ENCODE measurements around the gene ADH1C.
"Not testable (repeated sequence)": the region's sequence is repeated elsewhere in the genome, so short reads cannot be mapped to it uniquely, and the experiment has no call there.

The ADH1C gene

DNA sequence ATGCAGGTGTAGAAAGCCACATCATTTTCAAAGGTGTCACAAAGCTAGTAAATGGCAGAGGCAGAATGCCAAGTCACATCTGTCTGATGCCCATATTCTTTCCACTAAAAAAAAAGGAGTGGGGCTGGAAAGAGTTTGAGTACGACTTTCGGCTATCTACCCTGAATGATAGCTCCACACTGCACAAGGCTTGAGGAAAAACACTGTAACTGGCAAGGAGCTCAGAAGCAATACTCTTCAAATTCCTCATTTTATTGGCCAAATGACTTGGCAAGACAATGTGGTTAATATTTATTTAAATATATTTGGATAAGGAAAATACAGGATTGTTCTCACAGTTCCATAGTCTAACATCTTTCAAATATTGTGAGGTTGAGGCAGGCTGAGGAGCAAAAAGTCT lies 5.4 kb upstream of the ADH1C start:
- DNase-seq (ENCODE audit: low spot score), result no peak

- DNase-seq (ENCODE audit: low spot score), result no peak
Measured at GRCh38 chr4:99356992-99357391, 4.4 kb upstream of the ADH1C start.

GRCh38 chr4:99356149-99356548 lies 3.6 kb upstream of the ADH1C start:
- DNase-seq (ENCODE audit: low spot score), result not testable (repeated sequence)

- no peak for DNase-seq (ENCODE audit: low spot score)
Measured at GRCh38 chr4:99351487-99351886, 1.1 kb downstream of the ADH1C start.

DNA sequence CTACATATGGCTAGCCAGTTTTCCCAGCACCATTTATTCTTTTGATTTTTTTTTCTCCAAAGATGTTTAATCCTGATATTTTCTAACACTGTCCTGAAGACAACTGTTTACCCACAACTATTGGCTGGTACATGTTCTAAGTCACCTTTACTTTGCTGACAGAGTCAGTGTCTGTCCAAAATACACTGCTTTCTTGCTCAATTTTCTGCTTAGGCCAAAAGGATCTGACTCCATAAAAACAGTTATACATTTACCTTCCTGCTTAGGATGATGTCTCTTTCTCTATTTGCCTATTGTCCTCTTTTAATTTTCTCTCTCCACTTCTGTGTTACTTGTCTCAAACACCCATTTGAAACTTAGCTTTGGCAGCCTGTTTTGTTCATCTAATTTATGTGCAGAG lies 3.2 kb downstream of the ADH1C start:
- DNase-seq (ENCODE audit: low spot score), result no peak

DNA sequence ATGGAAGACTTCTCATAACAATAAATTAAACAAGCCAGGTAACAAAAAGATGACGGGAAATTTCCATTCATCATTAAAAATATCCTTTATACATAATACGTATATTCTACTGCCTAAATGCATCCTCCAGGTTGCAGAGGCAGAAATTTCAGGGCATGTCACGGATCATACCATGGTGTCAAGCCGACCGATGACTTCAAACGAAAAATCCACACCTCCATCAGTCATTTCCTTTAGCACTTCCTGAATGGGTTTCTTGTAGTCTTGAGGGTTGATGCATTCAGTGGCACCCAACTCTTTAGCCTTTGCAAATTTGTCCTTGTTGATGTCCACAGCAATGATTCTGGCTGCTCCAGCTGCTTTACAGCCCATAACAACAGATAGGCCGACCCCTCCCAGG lies 9.9 kb downstream of the ADH1C start:
- not testable (repeated sequence) for DNase-seq (ENCODE audit: low spot score)

DNA sequence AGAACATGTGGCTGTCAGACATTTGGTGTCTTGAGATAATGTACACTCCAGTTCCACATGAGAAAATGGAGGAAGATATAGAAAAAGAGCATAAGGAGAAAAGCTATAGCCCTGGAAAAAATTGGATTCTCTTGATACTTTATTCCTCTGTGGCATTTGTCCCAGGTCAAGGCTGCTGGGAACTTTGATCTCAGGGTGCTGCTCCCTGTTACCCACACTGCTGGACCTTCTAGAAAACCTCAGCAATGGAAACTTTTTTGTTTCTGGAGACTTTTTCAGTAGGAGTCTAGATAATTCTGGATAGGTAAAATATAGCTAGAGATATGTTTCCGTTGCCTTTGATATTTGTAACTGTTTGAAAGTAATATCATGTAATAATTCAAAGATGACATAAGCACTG lies 11.1 kb downstream of the ADH1C start:
- DNase-seq (ENCODE audit: low spot score), result no peak

GRCh38 chr4:99339172-99339571 lies 13.4 kb downstream of the ADH1C start:
- DNase-seq (ENCODE audit: low spot score), result no peak

- no peak for DNase-seq (ENCODE audit: low spot score)
Measured at GRCh38 chr4:99336553-99336952, 16.0 kb downstream of the ADH1C start.

DNA sequence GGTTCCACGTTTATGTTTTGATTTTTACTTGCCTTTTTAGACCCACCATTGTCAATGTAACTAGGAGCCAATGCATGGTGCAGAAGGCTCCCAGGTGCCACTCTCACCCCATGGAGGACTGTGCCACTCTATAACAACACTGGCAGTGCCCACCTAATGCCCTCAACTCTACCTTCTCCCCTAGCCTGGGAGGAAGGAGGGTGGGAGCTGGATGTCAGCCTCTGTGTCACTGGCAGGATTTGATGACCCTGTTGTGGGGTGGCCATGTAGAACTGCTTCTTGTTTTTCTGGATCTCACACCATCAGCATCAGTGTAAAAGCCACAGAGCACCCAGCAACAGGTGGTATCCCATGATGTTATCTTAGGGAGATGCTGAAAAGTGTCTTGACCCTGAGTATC lies 17.7 kb downstream of the ADH1C start:
- DNase-seq (ENCODE audit: low spot score), result no peak

- no peak for DNase-seq (ENCODE audit: low spot score)
Measured at GRCh38 chr4:99330648-99331047, 21.9 kb downstream of the ADH1C start.

DNA sequence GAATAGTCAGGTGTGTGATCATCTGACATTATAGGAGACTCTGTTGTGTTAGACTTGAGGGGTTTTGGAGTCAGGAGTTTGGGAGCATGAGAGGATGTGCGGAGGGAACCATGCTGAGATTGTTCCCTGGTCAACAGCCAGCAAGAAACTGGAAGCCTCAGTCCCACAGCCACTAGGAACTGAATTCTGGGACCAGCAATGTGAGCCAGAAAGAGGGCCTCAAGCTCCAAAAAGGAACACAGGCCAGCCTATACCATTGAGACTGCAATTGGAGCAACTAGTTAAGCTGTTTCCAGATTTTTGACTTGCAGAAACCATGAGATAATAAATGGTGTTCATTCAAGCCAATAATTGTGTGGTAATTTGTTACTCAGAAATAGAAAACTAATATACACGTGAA lies 22.7 kb downstream of the ADH1C start:
- no peak for DNase-seq (ENCODE audit: low spot score)

GRCh38 chr4:99324979-99325378 lies 27.6 kb downstream of the ADH1C start:
- DNase-seq (ENCODE audit: low spot score), result no peak

GRCh38 chr4:99324361-99324760 lies 28.2 kb downstream of the ADH1C start:
- no peak for DNase-seq (ENCODE audit: low spot score)

GRCh38 chr4:99323756-99324155 lies 28.8 kb downstream of the ADH1C start:
- DNase-seq (ENCODE audit: low spot score), result no peak

GRCh38 chr4:99321241-99322191 lies 31.0 kb downstream of the ADH1C start, which contains the start of gene ADH1B:
TSS of gene ADH1B (minus strand) at chr4:99321401. CDS start at chr4:99321331, 70 bp downstream.
- DNase-seq (ENCODE audit: low spot score), result no peak

DNA sequence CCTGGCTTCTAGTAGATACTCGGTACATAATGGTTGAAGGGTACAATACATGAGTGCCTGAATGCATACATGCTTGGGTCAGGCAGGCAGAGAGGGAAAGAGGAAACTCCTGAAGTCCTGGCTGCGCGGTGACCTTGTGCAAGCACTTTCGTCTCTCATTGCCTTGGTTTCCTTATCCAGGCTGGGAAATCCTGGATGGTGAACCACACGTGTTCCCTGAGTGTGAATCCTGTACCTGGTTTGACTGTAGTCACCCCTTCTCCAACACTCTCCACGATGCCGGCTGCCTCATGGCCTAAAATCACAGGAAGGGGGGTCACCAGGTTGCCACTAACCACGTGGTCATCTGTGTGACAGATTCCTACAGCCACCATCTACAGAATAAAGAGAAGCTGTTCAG lies 34.7 kb downstream of the ADH1C start:
- not testable (repeated sequence) for DNase-seq (ENCODE audit: low spot score)

GRCh38 chr4:99317354-99317753 lies 35.2 kb downstream of the ADH1C start:
- DNase-seq (ENCODE audit: low spot score), result no peak

GRCh38 chr4:99315839-99316238 lies 36.7 kb downstream of the ADH1C start:
- DNase-seq (ENCODE audit: low spot score), result no peak

DNA sequence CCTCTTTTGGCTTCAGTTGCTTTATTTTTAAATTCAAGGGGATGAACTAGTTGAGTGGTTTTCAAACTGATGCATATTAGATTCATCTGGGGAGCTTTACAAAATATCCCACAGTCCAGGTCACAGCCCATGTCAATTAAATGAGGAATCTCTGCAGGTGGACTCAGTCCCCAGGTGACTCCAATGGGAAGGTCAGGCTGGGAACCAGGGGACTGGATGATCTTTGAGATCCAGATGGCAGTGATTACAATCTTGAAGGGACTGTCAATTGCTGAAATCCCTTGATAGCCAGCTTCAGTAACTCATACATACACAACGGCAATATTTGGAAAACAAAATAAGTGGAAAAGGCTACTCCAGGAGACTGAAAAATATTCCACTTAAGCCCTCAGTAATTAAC lies 38.3 kb downstream of the ADH1C start:
- no peak for DNase-seq (ENCODE audit: low spot score)

- no peak for DNase-seq (ENCODE audit: low spot score)
Measured at GRCh38 chr4:99310389-99310788, 42.2 kb downstream of the ADH1C start.

GRCh38 chr4:99305638-99306400 lies 46.7 kb downstream of the ADH1C start:
- no peak for DNase-seq (ENCODE audit: low spot score)
